GM23248 (cell line): ENCODE measurements around the gene P2RY13.

Source experiments
- EZH2 ChIP-seq: fragments of 200-600 bp; sonication (generic); IDR thresholded peaks from 2 replicates; pipeline ENCODE4 v1.6.1; 2018; ENCODE audit warnings: antibody characterized with exemption, mild to moderate bottlenecking; ENCODE audit not compliant: insufficient read depth, poor library complexity, severe bottlenecking
- EZH2phosphoT487 ChIP-seq: fragments of 200-600 bp; sonication (generic); IDR thresholded peaks from 2 replicates; pipeline ENCODE4 v1.6.1; 2018; ENCODE audit warnings: antibody characterized with exemption, moderate library complexity, mild to moderate bottlenecking, low read depth; ENCODE audit not compliant: insufficient read depth

- TF ChIP-seq EZH2 (no peak), EZH2phosphoT487 (no peak)
Observed at GRCh38 chr3:151309566-151309965, 19.8 kb downstream of the P2RY13 start.
